Sigmoid colon (tissue), 4 donors: ENCODE measurements around the gene ABO.
"Not testable (repeated sequence)": the region's sequence is repeated elsewhere in the genome, so short reads cannot be mapped to it uniquely, and the experiment has no call there.

Experiments used
- CTCF ChIP-seq, 4 experiments: fragments of 450-650 bp in 3 of 4; fragments of 200-600 bp in 1 of 4; IDR thresholded peaks; one replicate each; pipeline ENCODE4 v1.5.1; 2016 to 2019; ENCODE audit warnings: antibody characterized with exemption in 4 of 4, mild to moderate bottlenecking in 3 of 4, moderate library complexity in 2 of 4
- EP300 ChIP-seq, 4 donors: sonication (generic); formaldehyde crosslinking; IDR thresholded peaks; one replicate each; pipeline ENCODE4 v1.6.1; 2017; ENCODE audit warnings: antibody characterized with exemption in 4 of 4
- POLR2A ChIP-seq, 2 donors: fragments of 450-650 bp; IDR thresholded peaks; one replicate each; pipeline ENCODE4 v1.6.1; 2016; ENCODE audit warnings: antibody characterized with exemption in 2 of 2, mild to moderate bottlenecking in 2 of 2, moderate library complexity in 2 of 2

- TF ChIP-seq POLR2A, CTCF, EP300 (IDR thresholded peaks at IDR 0.05): not testable (repeated sequence)
These were observed 47.0 kb downstream of the ABO start for GRCh38 chr9:133227996-133228395.
